HG02759 (cell line): ENCODE measurements around the gene DOCK8.

Experiments used
- ATAC-seq: cut with Tn5 transposase; IDR thresholded peaks from one replicate; pipeline ENCODE4 v1.9.1; 2021; ENCODE audit warnings: mild to moderate bottlenecking, moderate library complexity; ENCODE audit not compliant: unreplicated experiment

Gene DOCK8

GRCh38 chr9:304519-305185, 90.0 kb downstream of the DOCK8 start:
- no peak for ATAC-seq

- no peak for ATAC-seq
These were observed 92.2 kb downstream of the DOCK8 start for GRCh38 chr9:306907-307306.

- no peak for ATAC-seq
These were observed 97.2 kb downstream of the DOCK8 start for GRCh38 chr9:311841-312240.

GRCh38 chr9:312596-313320, 98.1 kb downstream of the DOCK8 start:
- no peak for ATAC-seq

GRCh38 chr9:316382-316965, 101.8 kb downstream of the DOCK8 start:
- no peak for ATAC-seq

GRCh38 chr9:318646-319045, 104.0 kb downstream of the DOCK8 start:
- ATAC-seq: no peak

- no peak for ATAC-seq
These were observed 110.3 kb downstream of the DOCK8 start for GRCh38 chr9:324971-325370.

GRCh38 chr9:326667-327066, 112.0 kb downstream of the DOCK8 start:
- no peak for ATAC-seq

- ATAC-seq: no peak
These were observed 113.8 kb downstream of the DOCK8 start for GRCh38 chr9:328453-328852.

- no peak for ATAC-seq
These were observed 116.5 kb downstream of the DOCK8 start for GRCh38 chr9:331197-331596.

- ATAC-seq: no peak
These were observed 120.7 kb downstream of the DOCK8 start for GRCh38 chr9:335373-335772.

GRCh38 chr9:336039-336438, 121.4 kb downstream of the DOCK8 start:
- no peak for ATAC-seq

- no peak for ATAC-seq
These were observed 123.9 kb downstream of the DOCK8 start for GRCh38 chr9:338602-339001.

GRCh38 chr9:341634-342421, 127.2 kb downstream of the DOCK8 start:
- ATAC-seq: no peak

- ATAC-seq: no peak
These were observed 129.1 kb downstream of the DOCK8 start for GRCh38 chr9:343773-344172.

- ATAC-seq: no peak
These were observed 131.5 kb downstream of the DOCK8 start for GRCh38 chr9:346111-346571.

GRCh38 chr9:347667-348292, 133.1 kb downstream of the DOCK8 start:
- no peak for ATAC-seq

GRCh38 chr9:350384-350783, 135.7 kb downstream of the DOCK8 start:
- ATAC-seq: no peak

GRCh38 chr9:351916-352315, 137.3 kb downstream of the DOCK8 start:
- ATAC-seq: no peak

GRCh38 chr9:353077-353476, 138.4 kb downstream of the DOCK8 start:
- ATAC-seq: no peak

- no peak for ATAC-seq
These were observed 139.8 kb downstream of the DOCK8 start for GRCh38 chr9:354453-354852.
